HUES6 (cell line): ENCODE data around the gene GAN.
"Not testable (repeated sequence)": the region's sequence is repeated elsewhere in the genome, so short reads cannot be mapped to it uniquely, and the experiment has no call there.

ENCODE experiments used
- H3K27ac ChIP-seq: 2 replicates; pipeline ENCODE4 v1.7.0; 2013; ENCODE audit warnings: low read depth, mild to moderate bottlenecking, low read length, inconsistent platforms
- H3K27me3 ChIP-seq: 2 replicates; pipeline ENCODE4 v1.6.1; 2013; ENCODE audit warnings: low read length; ENCODE audit not compliant: control insufficient read depth, insufficient read depth
- H3K36me3 ChIP-seq: 2 replicates; pipeline ENCODE4 v1.6.1; 2013; ENCODE audit warnings: low read length; ENCODE audit not compliant: control insufficient read depth, insufficient read depth
- H3K4me1 ChIP-seq: 2 replicates; pipeline ENCODE4 v1.6.1; 2013; ENCODE audit warnings: low read length; ENCODE audit not compliant: control insufficient read depth, insufficient read depth
- H3K4me3 ChIP-seq: 2 replicates; pipeline ENCODE4 v1.5.1; 2013; ENCODE audit warnings: low read depth, low read length
- H3K9ac ChIP-seq: one replicate; pipeline ENCODE4 v1.6.1; 2013; ENCODE audit warnings: mild to moderate bottlenecking, low read length
- H3K9me3 ChIP-seq: 2 replicates; pipeline ENCODE4 v1.6.1; 2013; ENCODE audit warnings: low read depth, low read length; ENCODE audit not compliant: control insufficient read depth, insufficient read depth

Gene GAN

GRCh38 chr16:81327011-81327410, 12.2 kb downstream of the GAN start:
- no peaks in the 10 kb centered on the region for H3K4me1 ChIP-seq
- no peaks in the 10 kb centered on the region for H3K36me3 ChIP-seq
- H3K4me3 ChIP-seq = no peak overlapping the region
- H3K9me3 ChIP-seq = no peaks in the 10 kb centered on the region
- H3K9ac ChIP-seq = no peak overlapping the region
- H3K27me3 ChIP-seq = no peaks in the 10 kb centered on the region
- H3K27ac ChIP-seq = no peak overlapping the region

GRCh38 chr16:81327447-81328196, 12.9 kb downstream of the GAN start:
- no peaks in the 10 kb centered on the region for H3K4me1 ChIP-seq
- H3K27me3 ChIP-seq = no peaks in the 10 kb centered on the region
- H3K9me3 ChIP-seq = no peaks in the 10 kb centered on the region
- H3K9ac ChIP-seq = no peak overlapping the region
- H3K36me3 ChIP-seq = no peaks in the 10 kb centered on the region
- no peak overlapping the region for H3K4me3 ChIP-seq
- H3K27ac ChIP-seq = no peak overlapping the region

DNA sequence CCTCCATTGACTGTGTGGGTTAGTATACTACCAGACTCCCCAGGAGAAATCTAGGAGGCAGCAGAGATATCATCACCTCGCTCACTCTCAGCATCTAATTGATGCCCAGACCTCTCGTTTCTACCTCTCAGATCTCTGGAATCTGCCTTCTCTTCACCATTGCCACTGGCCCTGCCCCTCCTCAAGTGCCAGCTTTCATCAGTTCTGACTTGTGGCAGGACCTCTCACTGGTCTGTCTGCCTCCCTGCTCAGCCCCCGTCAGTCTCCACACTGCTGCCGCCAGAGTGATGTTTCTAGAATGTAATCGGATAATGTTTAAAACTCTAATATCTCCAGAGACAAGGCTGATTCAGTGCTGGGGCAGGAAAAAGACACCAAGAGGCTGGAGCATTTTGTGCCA, 15.2 kb downstream of the GAN start:
- H3K27me3 ChIP-seq = no peaks in the 10 kb centered on the region
- H3K27ac ChIP-seq = no peak overlapping the region
- no peaks in the 10 kb centered on the region for H3K36me3 ChIP-seq
- no peak overlapping the region for H3K9ac ChIP-seq
- no peaks in the 10 kb centered on the region for H3K9me3 ChIP-seq
- no peak overlapping the region for H3K4me3 ChIP-seq
- H3K4me1 ChIP-seq = no peaks in the 10 kb centered on the region

DNA sequence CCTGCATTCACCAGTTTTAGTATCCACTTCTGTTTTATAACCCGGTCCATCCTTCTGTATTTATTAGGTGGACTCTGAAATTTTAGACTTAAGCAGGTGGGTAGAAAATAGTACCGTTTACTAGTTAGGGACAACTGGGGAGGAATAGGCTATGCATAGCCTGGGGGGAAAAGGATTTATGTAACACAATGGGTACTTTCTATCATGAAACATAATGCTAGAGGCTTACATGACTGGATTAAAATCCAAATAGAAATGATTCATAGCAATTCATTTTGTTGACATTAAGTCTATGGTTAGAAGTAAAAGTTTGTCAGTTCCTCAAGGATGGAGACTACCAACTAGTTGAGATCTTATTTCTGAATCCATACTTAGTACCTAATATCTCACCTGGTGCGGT, 18.6 kb downstream of the GAN start:
- H3K27ac ChIP-seq = no peak overlapping the region
- H3K4me1 ChIP-seq = no peaks in the 10 kb centered on the region
- H3K27me3 ChIP-seq = no peaks in the 10 kb centered on the region
- H3K36me3 ChIP-seq = 0 out of 2 replicates have a peak, but pooled peaks cover 3% of the 10 kb centered on the region
- no peak overlapping the region for H3K9ac ChIP-seq
- no peak overlapping the region for H3K4me3 ChIP-seq
- H3K9me3 ChIP-seq = no peaks in the 10 kb centered on the region; the same call in 1 of the 2 replicates

DNA sequence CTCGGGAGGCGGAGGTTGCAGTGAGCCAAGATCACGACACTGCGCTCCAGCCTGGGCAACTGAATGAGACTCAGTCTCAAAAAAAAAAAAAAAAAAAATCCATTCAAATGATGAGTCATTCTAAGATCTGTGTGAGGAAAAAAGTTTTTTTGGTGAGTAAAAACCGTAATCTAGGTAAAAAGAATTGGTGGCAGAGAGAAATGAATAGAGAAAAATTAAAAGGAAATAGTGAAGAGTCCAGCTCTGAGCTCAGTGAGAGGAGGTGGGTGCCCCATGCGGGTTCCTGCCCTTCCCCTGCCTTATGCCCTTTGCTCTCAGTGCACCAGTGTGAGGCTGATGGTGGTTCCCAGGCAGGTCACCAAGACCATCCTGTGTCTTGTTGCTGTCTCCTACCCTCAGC, 20.9 kb downstream of the GAN start:
- Histone ChIP-seq H3K4me3 (no peak overlapping the region), H3K36me3 (0 out of 2 replicates have a peak, but pooled peaks cover 3% of the 10 kb centered on the region), H3K9me3 (peaks cover 11% of the 10 kb centered on the region; the same call in 1 of the 2 replicates), H3K4me1 (no peaks in the 10 kb centered on the region), H3K27ac (no peak overlapping the region), H3K9ac (no peak overlapping the region), H3K27me3 (no peaks in the 10 kb centered on the region)

DNA sequence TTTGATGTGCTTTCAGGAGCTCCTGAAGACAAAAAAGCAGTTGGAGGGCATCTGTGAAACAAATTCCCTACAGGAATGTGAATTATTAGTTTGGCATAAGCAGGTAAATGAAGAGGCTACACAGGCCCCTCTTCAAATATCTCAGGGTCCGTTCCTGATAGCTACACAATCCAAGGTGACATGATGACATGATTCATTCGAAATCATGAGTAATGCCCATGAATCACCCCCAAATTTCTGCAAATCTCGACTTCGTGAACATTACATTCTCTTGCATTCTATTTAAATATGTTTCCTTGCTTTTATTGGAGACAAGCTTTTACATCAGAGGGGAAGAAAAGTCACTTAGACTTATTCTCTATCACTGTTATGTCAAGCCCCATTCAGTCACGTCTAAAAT, 22.3 kb downstream of the GAN start:
- no peaks in the 10 kb centered on the region for H3K4me1 ChIP-seq

DNA sequence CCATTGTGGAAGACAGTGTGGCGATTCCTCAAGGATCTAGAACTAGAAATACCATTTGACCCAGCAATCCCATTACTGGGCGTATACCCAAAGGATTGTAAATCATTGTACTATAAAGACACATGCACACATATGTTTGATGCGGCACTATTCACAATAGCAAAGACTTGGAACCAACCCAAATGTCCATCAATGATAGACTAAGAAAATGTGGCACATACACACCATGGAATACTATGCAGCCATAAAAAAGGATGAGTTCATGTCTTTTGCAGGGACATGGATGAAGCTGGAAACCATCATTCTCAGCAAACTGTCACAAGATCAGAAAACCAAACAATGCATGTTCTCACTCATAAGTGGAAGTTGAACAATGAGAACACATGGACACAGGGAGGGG, 30.4 kb downstream of the GAN start:
- peaks cover 42% of the 10 kb centered on the region for H3K9me3 ChIP-seq
- H3K36me3 ChIP-seq, H3K4me3 ChIP-seq, H3K27me3 ChIP-seq, H3K9ac ChIP-seq, H3K4me1 ChIP-seq, H3K27ac ChIP-seq: not testable (repeated sequence)

More for the DNA sequence above, 22.3 kb downstream of the GAN start:
- Histone ChIP-seq H3K27ac (no peak overlapping the region), H3K4me3 (no peak overlapping the region), H3K27me3 (no peaks in the 10 kb centered on the region), H3K9me3 (peaks cover 11% of the 10 kb centered on the region; the same call in 1 of the 2 replicates), H3K36me3 (0 out of 2 replicates have a peak, but pooled peaks cover 3% of the 10 kb centered on the region), H3K9ac (no peak overlapping the region)

DNA sequence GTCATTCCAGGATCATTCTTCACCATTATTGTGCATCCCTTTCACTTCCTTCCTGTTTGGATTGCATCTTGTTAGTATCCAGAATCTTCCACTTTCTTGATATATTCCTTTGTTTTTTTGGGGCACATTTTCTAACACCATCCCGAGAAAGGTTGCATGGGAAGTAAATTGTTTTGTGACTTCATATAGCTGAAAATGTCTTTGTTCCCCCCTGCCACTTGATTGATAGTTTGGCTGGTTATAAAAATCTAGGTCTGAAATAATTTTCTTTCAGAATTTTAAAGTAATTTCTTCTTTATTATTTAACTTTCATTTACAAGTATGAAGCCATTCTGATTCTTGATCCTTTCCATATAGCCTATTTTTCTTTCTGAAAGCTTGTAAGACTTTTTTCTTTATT, 32.7 kb downstream of the GAN start:
- Histone ChIP-seq H3K27me3 (no peaks in the 10 kb centered on the region), H3K27ac (no peak overlapping the region), H3K4me1 (no peaks in the 10 kb centered on the region), H3K36me3 (peaks cover 13% of the 10 kb centered on the region), H3K4me3 (no peak overlapping the region), H3K9ac (no peak overlapping the region), H3K9me3 (peaks cover 42% of the 10 kb centered on the region)

DNA sequence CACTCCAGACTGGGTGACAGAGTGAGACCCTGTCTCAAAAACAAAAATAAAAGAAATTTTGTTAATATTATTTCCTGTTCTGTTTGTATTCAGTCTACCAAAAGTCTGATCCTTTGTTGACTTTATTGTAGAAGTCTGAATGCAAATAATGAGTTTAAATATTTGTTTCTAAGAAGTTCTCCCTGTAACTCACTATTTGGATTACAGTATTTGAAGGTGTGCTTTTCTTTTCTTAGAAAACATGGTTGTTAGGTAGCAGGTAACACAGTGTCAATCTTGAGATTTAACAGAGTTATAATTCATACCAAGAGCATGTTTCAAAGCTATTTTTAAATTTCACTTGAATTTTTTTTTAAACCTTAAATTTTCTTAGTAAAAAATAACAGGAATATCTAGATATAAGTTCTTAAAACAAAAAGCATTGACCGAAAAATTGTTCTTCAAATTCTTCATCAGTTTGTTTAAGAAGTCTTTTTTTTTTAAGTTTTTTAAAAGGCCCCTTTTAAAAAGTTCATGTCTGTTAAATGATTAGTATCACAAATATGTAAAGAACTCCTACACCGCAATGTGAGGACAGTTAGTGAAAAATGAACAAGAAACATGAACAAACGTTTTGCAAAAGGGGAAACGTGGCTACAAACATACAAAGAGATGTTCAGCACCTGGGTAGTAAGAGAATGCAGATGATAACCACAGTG, 35.0 kb downstream of the GAN start:
- Histone ChIP-seq H3K27ac (no peak overlapping the region), H3K4me3 (no peak overlapping the region), H3K9me3 (peaks cover 34% of the 10 kb centered on the region), H3K4me1 (no peaks in the 10 kb centered on the region), H3K9ac (no peak overlapping the region), H3K36me3 (peaks cover 22% of the 10 kb centered on the region), H3K27me3 (no peaks in the 10 kb centered on the region)

DNA sequence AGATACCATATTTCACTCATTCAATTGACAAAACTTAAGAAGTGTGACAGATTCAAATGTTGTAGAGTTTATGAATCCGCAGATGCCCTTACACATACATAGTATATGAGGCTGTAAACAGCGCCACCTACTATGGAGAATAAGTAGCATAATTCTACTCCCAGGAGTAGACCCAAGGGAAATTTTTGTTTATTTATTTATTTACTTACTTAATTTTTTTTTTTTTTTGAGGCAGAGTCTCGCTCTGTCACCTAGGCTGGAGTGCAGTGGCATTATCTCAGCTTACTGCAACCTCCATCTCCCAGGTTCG, 35.5 kb downstream of the GAN start:
- no peak overlapping the region for H3K27ac ChIP-seq
- H3K9ac ChIP-seq = no peak overlapping the region
- H3K4me1 ChIP-seq = no peaks in the 10 kb centered on the region
- no peak overlapping the region for H3K4me3 ChIP-seq
- H3K9me3 ChIP-seq = peaks cover 29% of the 10 kb centered on the region
- peaks cover 24% of the 10 kb centered on the region for H3K36me3 ChIP-seq
- H3K27me3 ChIP-seq = no peaks in the 10 kb centered on the region

DNA sequence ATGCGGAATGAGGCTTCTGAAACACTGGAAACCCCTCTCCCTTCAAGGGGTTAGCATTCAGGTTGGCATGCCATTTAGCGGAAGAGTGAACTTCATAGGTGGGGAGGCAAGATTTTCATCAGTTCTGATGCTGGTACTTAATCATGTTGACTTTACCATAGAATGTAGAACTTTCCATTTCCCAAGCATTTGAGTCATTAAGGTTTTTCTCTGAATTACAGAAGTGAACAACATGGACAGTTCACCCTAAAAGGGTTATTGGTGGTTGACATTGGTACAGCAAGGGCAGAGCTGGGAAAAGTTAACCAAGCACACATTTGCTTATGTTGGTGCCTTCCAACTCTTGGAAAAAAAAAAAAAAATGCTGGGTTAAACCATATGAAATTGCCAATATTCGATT, 39.1 kb downstream of the GAN start:
- no peak overlapping the region for H3K9ac ChIP-seq
- H3K27me3 ChIP-seq = no peaks in the 10 kb centered on the region
- no peaks in the 10 kb centered on the region for H3K9me3 ChIP-seq
- H3K27ac ChIP-seq = no peak overlapping the region
- H3K4me1 ChIP-seq = no peaks in the 10 kb centered on the region
- no peak overlapping the region for H3K4me3 ChIP-seq
- peaks cover 38% of the 10 kb centered on the region for H3K36me3 ChIP-seq
